Fibroblast of mammary gland (primary cell): ENCODE results near the gene KANK4.

Source experiments
- DNase-seq: peaks from one replicate; pipeline ENCODE4 v3.0.0-alpha.2; 2010; ENCODE audit warnings: low read depth
- H3K4me3 ChIP-seq: 2 replicates; pipeline ENCODE4 v1.5.1; 2011; ENCODE audit warnings: low read depth, mild to moderate bottlenecking, low read length, moderate library complexity; ENCODE audit not compliant: control insufficient read depth
- CTCF ChIP-seq: conservative IDR thresholded peaks from 2 replicates; pipeline ENCODE4 v1.5.1; 2011; ENCODE audit warnings: low read depth, low read length, inconsistent platforms; ENCODE audit not compliant: control insufficient read depth, insufficient read depth

KANK4 gene

GRCh38 chr1:62333441-62333840, 14.2 kb upstream of the KANK4 start:
- peak; percentile 42 for DNase-seq
- no peak overlapping the region for H3K4me3 ChIP-seq
- no peak for TF ChIP-seq CTCF

DNA sequence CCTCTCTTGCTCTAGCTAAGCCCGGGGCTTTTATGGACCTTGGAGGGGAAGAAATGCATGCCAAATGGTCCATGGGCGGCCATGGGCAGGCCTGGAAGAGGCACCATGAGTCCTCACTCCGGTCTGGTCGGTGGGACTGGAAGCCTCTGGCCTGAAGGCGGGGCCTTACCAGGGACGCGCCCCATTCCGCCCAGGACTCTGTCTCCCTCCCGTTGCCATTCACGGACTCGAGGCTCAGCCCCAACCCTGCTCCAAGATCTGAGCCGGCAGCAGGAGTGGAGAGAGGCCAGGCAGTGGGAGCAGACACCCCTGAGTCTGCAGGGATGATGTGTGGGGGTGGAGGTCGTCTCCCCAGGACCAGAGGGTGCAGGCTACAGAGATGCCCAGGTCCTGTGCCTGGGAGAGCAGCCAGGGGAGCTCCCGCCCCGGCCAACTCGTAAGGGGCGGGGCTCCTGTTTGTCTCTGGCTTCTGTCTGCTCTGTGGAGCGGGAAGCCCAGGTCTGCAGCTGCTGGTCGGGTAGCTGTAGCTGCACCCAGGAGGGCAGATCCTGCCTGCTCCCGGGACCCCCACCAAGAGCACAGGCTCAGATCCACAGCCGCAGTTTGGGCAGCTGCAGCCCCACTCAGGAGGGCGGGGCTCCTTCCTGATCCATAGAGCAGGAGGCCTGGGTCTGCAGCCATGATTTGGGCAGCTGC, 8.3 kb upstream of the KANK4 start:
- no peak overlapping the region for H3K4me3 ChIP-seq
- DNase-seq, result no peak
- TF ChIP-seq CTCF, result no peak

DNA sequence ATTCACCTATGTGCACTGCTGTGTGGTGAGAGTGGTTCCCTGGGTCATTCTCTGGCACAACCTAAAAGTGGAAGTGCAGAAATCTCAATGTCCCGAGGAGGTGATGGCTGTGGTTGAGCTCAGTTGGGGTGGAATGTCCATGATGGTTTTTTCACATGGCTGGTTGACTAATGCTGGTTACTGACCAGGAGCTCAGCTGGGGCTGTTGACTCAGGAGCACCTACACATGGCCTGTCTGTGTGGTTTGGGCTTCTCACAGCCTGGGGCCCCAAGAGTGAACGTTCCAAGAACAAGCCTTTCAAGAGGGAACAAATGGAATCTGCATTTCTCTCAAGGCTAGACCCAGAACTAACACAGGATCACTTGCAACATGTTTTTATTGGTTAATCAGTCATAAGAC, 6.4 kb upstream of the KANK4 start:
- no peak for TF ChIP-seq CTCF
- peak; percentile 81 for DNase-seq
- H3K4me3 ChIP-seq, result no peak overlapping the region

DNA sequence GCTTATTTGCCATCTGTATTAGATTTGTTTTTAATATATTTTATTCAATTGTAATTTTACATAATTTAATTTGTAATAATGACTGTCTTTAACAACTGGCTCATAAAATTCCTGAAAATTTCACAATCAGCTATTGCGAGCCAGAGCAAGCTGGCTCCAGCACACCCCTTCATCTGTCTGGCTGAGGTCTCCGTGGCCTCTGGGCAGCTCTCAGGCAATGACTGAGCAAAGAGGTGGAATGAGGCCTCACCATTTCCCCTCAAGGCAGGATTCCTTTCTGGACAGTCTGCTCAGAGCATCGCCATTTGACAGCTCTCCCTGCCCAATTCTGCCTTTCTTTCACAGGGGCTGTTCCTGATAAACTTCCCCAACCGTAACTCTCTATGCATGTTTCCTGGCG, 5.8 kb upstream of the KANK4 start:
- peak; percentile 65 for DNase-seq
- TF ChIP-seq CTCF, result no peak
- H3K4me3 ChIP-seq, result no peak overlapping the region

GRCh38 chr1:62321446-62321845, 2.2 kb upstream of the KANK4 start:
- DNase-seq, result peak; percentile 87
- TF ChIP-seq CTCF, result no peak
- no peak overlapping the region for H3K4me3 ChIP-seq

GRCh38 chr1:62318320-62318755, 896 bp downstream of the KANK4 start:
- no peak for TF ChIP-seq CTCF
- no peak overlapping the region for H3K4me3 ChIP-seq
- DNase-seq, result no peak
